ENCODE results near the gene RORC.

The RORC gene

GRCh38 chr1:151763990-151764389 lies 67.6 kb downstream of the RORC start:
- DNase-seq (ENCODE audit: low read depth): no peak
- H3K4me3 ChIP-seq (ENCODE audit: low read depth, low read length): peak overlapping the region; percentile 73

GRCh38 chr1:151762941-151763921 lies 68.4 kb downstream of the RORC start, which contains the start of gene MRPL9:
MRPL9 (minus strand) TSS chr1:151763496; CDS start chr1:151763479, 17 bp downstream.
- H3K4me3 ChIP-seq (ENCODE audit: low read depth, low read length): peak within 1 kb of the TSS; percentile 73
- DNase-seq (ENCODE audit: low read depth): peak; percentile 89
- TF ChIP-seq CTCF (IDR thresholded peaks at IDR 0.05; ENCODE audit: insufficient read depth, low read depth, low read length, missing control alignments): no peak

More at GRCh38 chr1:151763990-151764389, 67.6 kb downstream of the RORC start:
- no peak for TF ChIP-seq CTCF (IDR thresholded peaks at IDR 0.05; ENCODE audit: insufficient read depth, low read depth, low read length, missing control alignments)

GRCh38 chr1:151760597-151761385 lies 70.8 kb downstream of the RORC start:
- no peak for DNase-seq (ENCODE audit: low read depth)
- H3K4me3 ChIP-seq (ENCODE audit: low read depth, low read length): no peak overlapping the region
- no peak for TF ChIP-seq CTCF (IDR thresholded peaks at IDR 0.05; ENCODE audit: insufficient read depth, low read depth, low read length, missing control alignments)

DNA sequence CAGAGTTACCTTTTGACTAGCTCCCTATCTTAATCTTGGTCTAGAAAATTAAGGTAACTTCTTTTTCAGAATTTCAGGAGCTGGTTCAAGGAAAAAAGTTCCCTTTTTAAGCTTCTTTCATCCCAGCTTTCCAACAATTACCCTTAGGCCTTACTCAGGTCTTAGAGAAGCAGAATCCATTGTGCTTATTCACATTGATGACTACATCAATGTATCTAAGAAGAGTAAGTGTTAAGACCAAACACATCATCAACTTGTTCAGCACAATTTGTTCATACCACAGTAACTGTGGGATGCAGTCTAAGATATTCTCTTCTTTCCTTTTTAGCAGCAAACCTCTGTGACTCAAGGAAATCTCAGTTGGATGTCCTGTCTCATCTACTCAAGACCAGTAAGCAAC lies 72.4 kb downstream of the RORC start:
- TF ChIP-seq CTCF (IDR thresholded peaks at IDR 0.05; ENCODE audit: insufficient read depth, low read depth, low read length, missing control alignments): no peak
- H3K4me3 ChIP-seq (ENCODE audit: low read depth, low read length): no peak overlapping the region
- no peak for DNase-seq (ENCODE audit: low read depth)

DNA sequence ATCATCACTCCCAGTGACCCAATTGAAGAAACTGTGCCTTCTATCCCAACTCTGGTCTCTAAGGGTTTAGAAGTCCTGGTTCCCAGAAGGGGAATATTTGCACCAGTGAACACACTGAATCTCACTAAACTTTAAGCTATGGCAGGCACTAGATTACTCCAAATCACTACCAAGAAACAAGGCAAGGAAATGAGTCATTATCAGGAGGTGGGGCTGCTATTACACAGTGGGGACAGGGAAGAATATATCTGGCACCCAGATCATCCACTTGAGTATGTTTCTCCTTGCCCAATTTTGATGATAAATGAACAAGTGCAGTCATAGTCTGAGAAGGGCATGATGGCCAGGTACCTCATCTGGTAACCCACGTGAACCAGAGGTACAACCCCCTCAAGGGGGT lies 75.3 kb downstream of the RORC start:
- TF ChIP-seq CTCF (IDR thresholded peaks at IDR 0.05; ENCODE audit: insufficient read depth, low read depth, low read length, missing control alignments): no peak
- H3K4me3 ChIP-seq (ENCODE audit: low read depth, low read length): no peak overlapping the region
- DNase-seq (ENCODE audit: low read depth): no peak

Measured in GM12865 (cell line).